Gastroesophageal sphincter (tissue), 3 donors: ENCODE measurements around the gene RIPK3.

Experiments
- CTCF ChIP-seq, 4 experiments: fragments of 200-600 bp in 2 of 4; fragments of 450-650 bp in 2 of 4; sonication (generic) in 1 of 4; IDR thresholded peaks; one replicate each; pipeline ENCODE4 v1.5.1; 2017 to 2019; ENCODE audit warnings: antibody characterized with exemption in 4 of 4, mild to moderate bottlenecking in 2 of 4, moderate library complexity in 2 of 4
- EP300 ChIP-seq: sonication (generic); formaldehyde crosslinking; IDR thresholded peaks from one replicate; pipeline ENCODE4 v1.6.1; 2017; ENCODE audit warnings: antibody characterized with exemption, mild to moderate bottlenecking
- POLR2A ChIP-seq, 2 donors: fragments of 450-650 bp; IDR thresholded peaks; one replicate each; pipeline ENCODE4 v1.6.1; 2017; ENCODE audit warnings: antibody characterized with exemption in 2 of 2, mild to moderate bottlenecking in 2 of 2, moderate library complexity in 1 of 2
- POLR2AphosphoS5 ChIP-seq: sonication (generic); formaldehyde crosslinking; IDR thresholded peaks from one replicate; pipeline ENCODE4 v1.6.1; 2017; ENCODE audit warnings: antibody characterized with exemption

- peak in 1 of 2 donors; percentile 70 for TF ChIP-seq POLR2A (IDR thresholded peaks at IDR 0.05)
- TF ChIP-seq CTCF (IDR thresholded peaks at IDR 0.05) = peak in 1 of 4 experiments; percentile 21
- TF ChIP-seq EP300 = no peak
- peak; percentile 95 for TF ChIP-seq POLR2AphosphoS5
Measured at GRCh38 chr14:24299255-24300191, 40.3 kb downstream of the RIPK3 start, which contains the start of the genes DHRS1 and NOP9.
